SK-N-MC (cell line): ENCODE data around the gene ANKRD44.
"Not testable (repeated sequence)": the region's sequence is repeated elsewhere in the genome, so short reads cannot be mapped to it uniquely, and the experiment has no call there.

Experiments used
- EZH2 ChIP-seq: fragments of 200-600 bp; sonication (generic); IDR thresholded peaks from one replicate; pipeline ENCODE4 v1.6.1; 2017; ENCODE audit warnings: antibody characterized with exemption
- FOXP2 ChIP-seq: optimal IDR thresholded peaks from 2 replicates; pipeline ENCODE3; 2011; ENCODE audit warnings: mild to moderate bottlenecking, moderate library complexity; ENCODE audit not compliant: insufficient read depth; ENCODE audit errors: extremely low read length, control extremely low read depth
- POLR2AphosphoS5 ChIP-seq: IDR thresholded peaks from 2 replicates; pipeline ENCODE4 v1.6.1; 2012; ENCODE audit warnings: mild to moderate bottlenecking, low read depth, low read length, borderline replicate concordance

DNA sequence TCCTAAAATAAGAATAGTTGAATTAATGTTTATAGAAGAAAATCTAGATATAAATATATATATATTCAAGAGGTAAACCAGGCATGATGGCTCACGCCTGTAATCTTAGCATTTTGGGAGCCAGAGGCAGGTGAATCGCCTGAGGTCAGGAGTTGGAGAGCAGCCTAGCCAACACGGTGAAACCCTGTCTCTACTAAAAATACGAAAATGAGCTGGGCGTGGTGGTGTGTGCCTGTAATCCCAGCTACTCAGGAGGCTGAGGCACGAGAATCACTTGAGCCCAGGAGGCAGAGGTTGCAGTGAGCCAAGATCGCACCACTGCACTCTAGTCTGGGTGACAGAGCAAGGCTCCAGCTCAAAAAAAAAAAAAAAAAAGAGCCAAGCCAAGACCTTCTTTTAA lies 70.6 kb downstream of the ANKRD44 start:
- TF ChIP-seq POLR2AphosphoS5, EZH2, FOXP2: not testable (repeated sequence)
